HCT116 (cell line): ENCODE results near the gene ABCA8. TPM values are rescaled to one million over a fixed set of nuclear protein-coding genes. Genes with fewer than 3 reads are reported as not detected.

Experiments
- ATAC-seq: fragments of 200-7000 bp; cut with Tn5 transposase; 2 replicates; pipeline ENCODE4 v1.9.1; 2020; ENCODE audit warnings: mild to moderate bottlenecking, moderate library complexity
- BruUV-seq: library from RNA; stranded (reverse); fragments of 400-500 nt; replicated peaks from 2 replicates; lab custom pipeline; 2021; lab: Mats Ljungman, UMichigan
- CTCF ChIA-PET: fragments of 300-600 bp; sonication (Branson Sonifier 250); formaldehyde crosslinking; loops from one replicate; lab custom pipeline; 2021; ENCODE audit warnings: antibody characterized with exemption; lab: Charles Lee
- POLR2A ChIA-PET: fragments of 300-600, 350-600 bp; sonication (Branson Sonifier 250); formaldehyde crosslinking; loops from one replicate; lab custom pipeline; 2021; ENCODE audit warnings: antibody characterized with exemption; lab: Charles Lee
- RAD21 ChIA-PET, 2 experiments: fragments of 300-600 bp; sonication (Branson Sonifier 250); formaldehyde crosslinking; loops; one replicate each; lab custom pipeline; 2023; ENCODE audit warnings: low total read pairs in 2 of 2; ENCODE audit not compliant: uncharacterized antibody in 2 of 2, unreplicated experiment in 2 of 2, low non-redundant PET in 1 of 2; lab: Charles Lee
- DNase-seq: peaks from one replicate; pipeline ENCODE4 v3.0.0-alpha.2; 2010; ENCODE audit warnings: low read depth, low spot score
- H2AFZ ChIP-seq: fragments of 200-600 bp; shearing (Covaris generic), sonication (generic); 2 replicates; pipeline ENCODE4 v1.6.1; 2017; ENCODE audit warnings: low read depth, mixed run types, mixed read lengths, antibody characterized with exemption, low read length; ENCODE audit not compliant: poor library complexity, severe bottlenecking
- H3K27ac ChIP-seq: 2 replicates; pipeline ENCODE4 v1.5.1; 2012; ENCODE audit warnings: low read depth, low read length
- H3K27me3 ChIP-seq: fragments of 200-600 bp; sonication (generic); 2 replicates; pipeline ENCODE4 v1.6.1; 2016; ENCODE audit warnings: mixed run types, low read length, mixed read lengths; ENCODE audit not compliant: insufficient read depth
- H3K36me3 ChIP-seq, 2 experiments: fragments of 200-500 bp in 1 of 2; fragments of 200-600 bp in 1 of 2; sonication (Bioruptor generic) in 1 of 2; sonication (generic) in 1 of 2; 2 replicates each; pipeline versions ENCODE4 v1.5.1 to v1.6.1; 2014 to 2016; ENCODE audit warnings: low read length in 2 of 2, inconsistent platforms in 1 of 2, mixed read lengths in 1 of 2, mixed run types in 1 of 2; ENCODE audit not compliant: insufficient read depth in 2 of 2, control insufficient read depth in 1 of 2
- H3K4me1 ChIP-seq, 2 experiments: fragments of 200-600 bp in 1 of 2; sonication (generic) in 1 of 2; 2 replicates each; pipeline versions ENCODE4 v1.5.1 to v1.6.1; 2012 to 2017; ENCODE audit warnings: low read length in 2 of 2, inconsistent platforms in 1 of 2, mild to moderate bottlenecking in 1 of 2, mixed read lengths in 1 of 2, mixed run types in 1 of 2, moderate library complexity in 1 of 2; ENCODE audit not compliant: insufficient read depth in 2 of 2, control insufficient read depth in 1 of 2
- H3K4me2 ChIP-seq: fragments of 200-600 bp; sonication (generic); 2 replicates; pipeline ENCODE4 v1.6.1; 2017; ENCODE audit warnings: mixed run types, low read length, mixed read lengths
- H3K4me3 ChIP-seq, 2 experiments: fragments of 200-600 bp in 1 of 2; sonication (generic) in 1 of 2; replicated peaks in 1 of 2; 2 replicates each; pipeline ENCODE4 v1.5.1; 2011 to 2016; ENCODE audit warnings: low read length in 2 of 2, control low read depth in 1 of 2, low read depth in 1 of 2, mild to moderate bottlenecking in 1 of 2, mixed read lengths in 1 of 2, mixed run types in 1 of 2
- H3K79me2 ChIP-seq: fragments of 200-600 bp; sonication (generic); 2 replicates; pipeline ENCODE4 v1.6.1; 2017; ENCODE audit warnings: mild to moderate bottlenecking, mixed run types, low read length, moderate library complexity, mixed read lengths; ENCODE audit not compliant: insufficient read depth
- H3K9ac ChIP-seq: fragments of 200-600 bp; sonication (generic); 2 replicates; pipeline ENCODE4 v1.6.1; 2016; ENCODE audit warnings: low read length, mixed read lengths
- H3K9me2 ChIP-seq: fragments of 200-600 bp; sonication (generic), shearing (Covaris generic); 2 replicates; pipeline ENCODE4 v1.6.1; 2017; ENCODE audit warnings: mixed run types, mild to moderate bottlenecking, moderate library complexity; ENCODE audit not compliant: insufficient read depth
- H3K9me3 ChIP-seq, 2 experiments: fragments of 200-500 bp in 1 of 2; fragments of 200-600 bp in 1 of 2; sonication (Bioruptor generic) in 1 of 2; sonication (generic) in 1 of 2; 2 replicates each; pipeline ENCODE4 v1.6.1; 2014 to 2017; ENCODE audit warnings: low read length in 2 of 2, mixed read lengths in 2 of 2, inconsistent platforms in 1 of 2, low read depth in 1 of 2, mild to moderate bottlenecking in 1 of 2, mixed run types in 1 of 2, moderate library complexity in 1 of 2; ENCODE audit not compliant: control insufficient read depth in 1 of 2, insufficient read depth in 1 of 2
- H4K20me1 ChIP-seq: fragments of 200-600 bp; sonication (generic), shearing (Covaris generic); 2 replicates; pipeline ENCODE4 v1.6.1; 2017; ENCODE audit warnings: mixed run types, mild to moderate bottlenecking, moderate library complexity; ENCODE audit not compliant: insufficient read depth
- ATF3 ChIP-seq: IDR thresholded peaks from 2 replicates; pipeline ENCODE4 v1.6.1; 2012
- CBX3 ChIP-seq: IDR thresholded peaks from 2 replicates; pipeline ENCODE4 v1.6.1; 2012; ENCODE audit warnings: low read depth
- EGR1 ChIP-seq: IDR thresholded peaks from 2 replicates; pipeline ENCODE4 v1.6.1; 2012; ENCODE audit warnings: low read depth
- ELF1 ChIP-seq: IDR thresholded peaks from 2 replicates; pipeline ENCODE4 v1.6.1; 2012; ENCODE audit warnings: low read depth, borderline replicate concordance
- FOSL1 ChIP-seq: IDR thresholded peaks from 2 replicates; pipeline ENCODE4 v1.6.1; 2012; ENCODE audit warnings: low read depth
- JUND ChIP-seq: IDR thresholded peaks from 2 replicates; pipeline ENCODE4 v1.6.1; 2012
- POLR2AphosphoS5 ChIP-seq: IDR thresholded peaks from 2 replicates; pipeline ENCODE4 v1.6.1; 2011; ENCODE audit warnings: mild to moderate bottlenecking, low read depth, low read length, moderate library complexity
- REST ChIP-seq: IDR thresholded peaks from 2 replicates; pipeline ENCODE4 v1.6.1; 2012; ENCODE audit warnings: low read depth
- SIN3A ChIP-seq: IDR thresholded peaks from 2 replicates; pipeline ENCODE4 v1.6.1; 2012; ENCODE audit warnings: low read depth
- SP1 ChIP-seq: IDR thresholded peaks from 2 replicates; pipeline ENCODE4 v1.6.1; 2012; ENCODE audit warnings: low read depth
- SRF ChIP-seq: IDR thresholded peaks from 2 replicates; pipeline ENCODE4 v1.6.1; 2012; ENCODE audit warnings: low read depth
- TCF7L2 ChIP-seq: IDR thresholded peaks from 2 replicates; pipeline ENCODE4 v1.7.0; 2011; ENCODE audit warnings: borderline replicate concordance, inconsistent platforms; ENCODE audit not compliant: insufficient read depth, insufficient read length; ENCODE audit errors: extremely low read depth
- YY1 ChIP-seq: IDR thresholded peaks from 2 replicates; pipeline ENCODE4 v1.6.1; 2011; ENCODE audit warnings: low read length, low read depth, moderate library complexity, mild to moderate bottlenecking; ENCODE audit not compliant: insufficient replicate concordance; ENCODE audit errors: extremely low read depth
- ZBTB33 ChIP-seq: IDR thresholded peaks from 2 replicates; pipeline ENCODE4 v1.6.1; 2011; ENCODE audit warnings: mild to moderate bottlenecking, low read length, moderate library complexity; ENCODE audit not compliant: insufficient replicate concordance; ENCODE audit errors: extremely low read depth
- ZNF274 ChIP-seq: fragments of 200-500 bp; sonication (Bioruptor generic); IDR thresholded peaks from 2 replicates; pipeline ENCODE4 v1.6.1; 2014; ENCODE audit warnings: mild to moderate bottlenecking, low read depth, low read length, inconsistent platforms
- intact Hi-C: fragments of 100-400 bp; cut with micrococcal nuclease; formaldehyde crosslinking; loops from 2 replicates; pipeline ENCODE4 v1.10.0; 2022
- total RNA-seq: library from RNA; stranded (reverse); gene quantifications from one replicate; pipeline ENCODE4 v1.2.1, GENCODE V29; 2021; ENCODE audit not compliant: unreplicated experiment

ABCA8 gene
- total RNA-seq, 1 experiment from 2014 or later = 0.44 TPM

- BruUV-seq = no TSS peak
- H3K79me2 ChIP-seq = no peaks in the 10 kb centered on the region
- H3K36me3 ChIP-seq = no peaks in the 10 kb centered on the region
- H3K9ac ChIP-seq = no peak overlapping the region
- H4K20me1 ChIP-seq = no peaks in the 10 kb centered on the region
- CTCF ChIA-PET = no interaction called here
- H3K4me2 ChIP-seq = no peak overlapping the region
- 0 out of 4 replicates have a peak, but pooled peaks cover 0 to 5% of the 10 kb centered on the region in 2 experiments for H3K4me1 ChIP-seq
- H3K9me3 ChIP-seq = no peaks in the 10 kb centered on the region
- H3K9me2 ChIP-seq = no peaks in the 10 kb centered on the region
- intact Hi-C loops = no loop called here
- no peak overlapping the region for H3K27ac ChIP-seq
- TF ChIP-seq ZBTB33 (no peak), EGR1 (no peak), CBX3 (no peak), POLR2AphosphoS5 (no peak), YY1 (no peak), SP1 (no peak), SRF (no peak), FOSL1 (no peak), SIN3A (no peak), JUND (no peak), REST (no peak), ATF3 (no peak), TCF7L2 (no peak), ELF1 (no peak), ZNF274 (no peak)
- no peak overlapping the region for H3K4me3 ChIP-seq
- POLR2A ChIA-PET = no interaction called here
- RAD21 ChIA-PET = no interaction called here
- H3K27me3 ChIP-seq = no peaks in the 10 kb centered on the region
- no peak for ATAC-seq
- no peak for DNase-seq
- no peak overlapping the region for H2AFZ ChIP-seq
Measured at GRCh38 chr17:68847711-68848110, 107.5 kb downstream of the ABCA8 start.
